ENCODE measurements around the gene MAST2. TPM values are rescaled to one million over a fixed set of nuclear protein-coding genes. Genes with fewer than 3 reads are reported as not detected.

Gene MAST2
- total RNA-seq, 1 donor from 2014 or later: 38.1 TPM

DNA sequence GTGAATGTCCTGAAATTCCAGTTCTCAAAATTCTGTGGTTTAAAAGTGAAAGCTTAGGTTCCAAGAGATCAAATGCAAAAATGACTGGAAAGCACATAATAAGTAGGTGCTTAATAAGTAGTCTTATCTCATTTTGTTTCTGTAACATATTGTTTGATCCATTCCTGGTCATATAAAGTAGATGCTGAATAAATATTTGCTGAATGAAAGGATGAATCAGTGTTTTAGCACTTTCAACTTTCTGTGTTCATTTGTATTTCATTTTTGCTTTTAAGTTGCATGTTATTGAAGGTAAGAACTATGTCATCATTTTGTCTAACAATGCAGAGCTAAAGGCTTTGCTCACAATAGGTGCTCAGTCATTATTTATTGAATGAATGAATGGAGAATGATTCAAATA lies 6.3 kb downstream of the MAST2 start:
- TF ChIP-seq, protein P1, sequence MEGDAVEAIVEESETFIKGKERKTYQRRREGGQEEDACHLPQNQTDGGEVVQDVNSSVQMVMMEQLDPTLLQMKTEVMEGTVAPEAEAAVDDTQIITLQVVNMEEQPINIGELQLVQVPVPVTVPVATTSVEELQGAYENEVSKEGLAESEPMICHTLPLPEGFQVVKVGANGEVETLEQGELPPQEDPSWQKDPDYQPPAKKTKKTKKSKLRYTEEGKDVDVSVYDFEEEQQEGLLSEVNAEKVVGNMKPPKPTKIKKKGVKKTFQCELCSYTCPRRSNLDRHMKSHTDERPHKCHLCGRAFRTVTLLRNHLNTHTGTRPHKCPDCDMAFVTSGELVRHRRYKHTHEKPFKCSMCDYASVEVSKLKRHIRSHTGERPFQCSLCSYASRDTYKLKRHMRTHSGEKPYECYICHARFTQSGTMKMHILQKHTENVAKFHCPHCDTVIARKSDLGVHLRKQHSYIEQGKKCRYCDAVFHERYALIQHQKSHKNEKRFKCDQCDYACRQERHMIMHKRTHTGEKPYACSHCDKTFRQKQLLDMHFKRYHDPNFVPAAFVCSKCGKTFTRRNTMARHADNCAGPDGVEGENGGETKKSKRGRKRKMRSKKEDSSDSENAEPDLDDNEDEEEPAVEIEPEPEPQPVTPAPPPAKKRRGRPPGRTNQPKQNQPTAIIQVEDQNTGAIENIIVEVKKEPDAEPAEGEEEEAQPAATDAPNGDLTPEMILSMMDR (conservative IDR thresholded peaks at IDR 0.05): no peak
- no peaks in the 10 kb centered on the region for H3K9me3 Mint-ChIP-seq
- peaks cover 12% of the 10 kb centered on the region for H3K4me1 Mint-ChIP-seq (ENCODE audit: unreplicated experiment)
- H3K4me3 Mint-ChIP-seq: no peak overlapping the region
- H3K36me3 Mint-ChIP-seq: peaks cover 18% of the 10 kb centered on the region
- H3K27me3 Mint-ChIP-seq: no peaks in the 10 kb centered on the region
- no peak overlapping the region for H3K27ac Mint-ChIP-seq
- no peak for DNase-seq (ENCODE audit: extremely low spot score, unreplicated experiment)

DNA sequence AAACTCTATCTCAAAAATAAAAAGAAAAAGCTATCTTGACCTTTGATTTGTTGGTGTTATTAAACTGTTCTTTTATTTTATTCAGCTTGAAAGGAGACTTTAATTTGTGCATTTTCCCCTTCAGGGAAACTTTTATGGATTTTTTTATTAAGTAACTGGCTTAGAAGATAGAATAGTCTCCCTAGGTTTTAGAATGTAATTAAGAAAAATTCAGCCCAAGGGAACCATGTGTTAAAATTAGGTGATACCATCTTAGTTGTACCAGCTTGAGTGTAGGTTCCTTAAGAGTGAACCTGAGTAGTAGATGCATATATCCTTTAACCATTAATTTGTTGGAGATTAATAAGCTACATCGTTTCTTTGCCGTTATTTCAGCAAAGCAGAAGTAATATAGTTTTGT lies 11.4 kb downstream of the MAST2 start:
- Mint-ChIP-seq H3K27ac (no peak overlapping the region), H3K4me1 (ENCODE audit: unreplicated experiment) (no peaks in the 10 kb centered on the region), H3K9me3 (no peaks in the 10 kb centered on the region), H3K36me3 (peaks cover 25% of the 10 kb centered on the region), H3K4me3 (no peak overlapping the region), H3K27me3 (no peaks in the 10 kb centered on the region)
- TF ChIP-seq, protein P1 (conservative IDR thresholded peaks at IDR 0.05): no peak
- DNase-seq (ENCODE audit: extremely low spot score, unreplicated experiment): no peak

DNA sequence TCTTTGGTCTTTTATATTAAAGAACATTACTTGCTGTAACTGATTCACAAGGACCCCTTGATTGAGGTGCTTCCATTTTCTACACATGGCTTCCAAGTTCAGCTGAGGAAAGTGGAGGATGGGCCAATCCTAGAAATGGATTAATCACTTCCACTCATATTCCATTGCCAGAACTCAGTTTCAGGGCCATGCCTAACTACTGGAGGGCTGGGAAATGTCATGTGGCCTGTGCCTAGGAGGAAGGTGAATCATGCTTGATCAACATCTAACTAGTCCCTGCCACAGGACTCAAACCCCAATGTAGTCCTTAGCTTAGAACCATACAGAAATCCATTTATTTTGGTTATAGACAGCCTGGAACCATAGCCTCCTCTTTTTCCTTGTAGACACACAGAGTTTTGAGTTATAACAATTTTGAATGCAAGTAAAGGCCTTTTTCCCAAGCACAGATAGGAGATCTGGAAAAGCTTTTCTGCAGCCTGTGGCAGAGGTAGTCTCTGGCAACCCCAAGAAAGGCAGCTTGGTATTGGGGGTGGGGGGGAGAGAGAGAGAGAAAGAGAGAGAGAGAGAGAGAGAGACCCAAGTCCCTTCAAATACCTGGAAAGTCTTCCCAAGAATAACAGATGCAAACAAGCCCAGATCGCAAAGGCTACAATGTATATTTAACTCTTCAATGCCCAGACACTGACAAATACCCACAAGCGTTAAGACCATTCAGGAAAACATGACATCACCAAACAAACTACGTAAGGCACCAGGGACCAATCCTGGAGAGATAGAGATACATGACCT lies 12.5 kb downstream of the MAST2 start:
- H3K9me3 Mint-ChIP-seq: no peaks in the 10 kb centered on the region
- peaks cover 26% of the 10 kb centered on the region for H3K36me3 Mint-ChIP-seq
- TF ChIP-seq, protein P1 (conservative IDR thresholded peaks at IDR 0.05): no peak
- H3K4me1 Mint-ChIP-seq (ENCODE audit: unreplicated experiment): no peaks in the 10 kb centered on the region
- H3K27ac Mint-ChIP-seq: no peak overlapping the region
- H3K27me3 Mint-ChIP-seq: no peaks in the 10 kb centered on the region
- H3K4me3 Mint-ChIP-seq: no peak overlapping the region
- no peak for DNase-seq (ENCODE audit: extremely low spot score, unreplicated experiment)

DNA sequence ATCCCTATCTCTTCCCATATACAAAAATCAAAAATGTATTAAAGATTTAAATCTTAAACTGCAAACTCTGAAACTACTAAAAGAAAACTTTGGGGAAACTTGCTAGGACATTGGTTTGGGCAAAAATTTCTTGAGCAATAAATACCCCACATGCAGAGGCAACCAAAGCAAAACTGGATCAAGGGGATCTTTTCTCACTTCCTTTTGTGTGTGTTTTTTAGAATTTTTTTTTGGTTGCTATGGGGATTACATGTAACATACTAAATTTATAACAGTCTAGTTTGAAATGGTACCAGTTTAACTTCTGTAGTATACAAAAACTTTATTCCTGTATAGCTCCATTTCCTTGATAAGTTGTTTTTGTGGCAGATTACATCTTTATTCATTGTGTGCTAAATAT lies 16.8 kb downstream of the MAST2 start:
- no peaks in the 10 kb centered on the region for H3K4me1 Mint-ChIP-seq (ENCODE audit: unreplicated experiment)
- H3K27me3 Mint-ChIP-seq: no peaks in the 10 kb centered on the region
- H3K36me3 Mint-ChIP-seq: peaks cover 25% of the 10 kb centered on the region

DNA sequence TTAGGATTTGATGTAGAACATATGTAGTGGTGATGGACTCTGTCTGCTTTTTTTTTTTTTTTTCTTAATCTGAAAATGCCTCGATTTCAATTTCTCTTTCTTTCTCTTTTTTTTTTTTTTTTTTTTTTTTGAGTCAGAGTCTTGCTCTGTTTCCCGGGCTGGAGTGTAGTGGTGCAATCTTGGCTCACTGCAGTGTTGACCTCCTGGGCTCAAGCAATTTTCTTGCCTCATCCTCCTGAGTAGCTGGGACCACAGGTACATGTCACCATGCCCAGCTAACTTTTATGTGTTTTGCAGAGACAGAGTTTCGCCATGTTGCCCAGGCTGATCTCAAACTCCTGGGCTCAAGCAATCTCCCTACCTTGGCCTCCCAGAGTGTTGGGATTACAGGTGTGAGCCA lies 17.4 kb downstream of the MAST2 start:
- H3K4me1 Mint-ChIP-seq (ENCODE audit: unreplicated experiment): no peaks in the 10 kb centered on the region
- peaks cover 24% of the 10 kb centered on the region for H3K36me3 Mint-ChIP-seq

More for the DNA sequence above, 16.8 kb downstream of the MAST2 start:
- DNase-seq (ENCODE audit: extremely low spot score, unreplicated experiment): no peak
- H3K9me3 Mint-ChIP-seq: no peaks in the 10 kb centered on the region
- no peak overlapping the region for H3K27ac Mint-ChIP-seq
- TF ChIP-seq, protein P1 (conservative IDR thresholded peaks at IDR 0.05): no peak
- H3K4me3 Mint-ChIP-seq: no peak overlapping the region

More for the DNA sequence above, 17.4 kb downstream of the MAST2 start:
- Mint-ChIP-seq H3K27ac (no peak overlapping the region), H3K27me3 (no peaks in the 10 kb centered on the region), H3K4me3 (no peak overlapping the region), H3K9me3 (no peaks in the 10 kb centered on the region)
- no peak for DNase-seq (ENCODE audit: extremely low spot score, unreplicated experiment)
- TF ChIP-seq, protein P1 (conservative IDR thresholded peaks at IDR 0.05): no peak
